ENCODE data around the gene SSH3.
"Not testable (repeated sequence)": the region's sequence is repeated elsewhere in the genome, so short reads cannot be mapped to it uniquely, and the experiment has no call there.

The SSH3 gene, protein sequence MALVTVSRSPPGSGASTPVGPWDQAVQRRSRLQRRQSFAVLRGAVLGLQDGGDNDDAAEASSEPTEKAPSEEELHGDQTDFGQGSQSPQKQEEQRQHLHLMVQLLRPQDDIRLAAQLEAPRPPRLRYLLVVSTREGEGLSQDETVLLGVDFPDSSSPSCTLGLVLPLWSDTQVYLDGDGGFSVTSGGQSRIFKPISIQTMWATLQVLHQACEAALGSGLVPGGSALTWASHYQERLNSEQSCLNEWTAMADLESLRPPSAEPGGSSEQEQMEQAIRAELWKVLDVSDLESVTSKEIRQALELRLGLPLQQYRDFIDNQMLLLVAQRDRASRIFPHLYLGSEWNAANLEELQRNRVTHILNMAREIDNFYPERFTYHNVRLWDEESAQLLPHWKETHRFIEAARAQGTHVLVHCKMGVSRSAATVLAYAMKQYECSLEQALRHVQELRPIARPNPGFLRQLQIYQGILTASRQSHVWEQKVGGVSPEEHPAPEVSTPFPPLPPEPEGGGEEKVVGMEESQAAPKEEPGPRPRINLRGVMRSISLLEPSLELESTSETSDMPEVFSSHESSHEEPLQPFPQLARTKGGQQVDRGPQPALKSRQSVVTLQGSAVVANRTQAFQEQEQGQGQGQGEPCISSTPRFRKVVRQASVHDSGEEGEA

DNA sequence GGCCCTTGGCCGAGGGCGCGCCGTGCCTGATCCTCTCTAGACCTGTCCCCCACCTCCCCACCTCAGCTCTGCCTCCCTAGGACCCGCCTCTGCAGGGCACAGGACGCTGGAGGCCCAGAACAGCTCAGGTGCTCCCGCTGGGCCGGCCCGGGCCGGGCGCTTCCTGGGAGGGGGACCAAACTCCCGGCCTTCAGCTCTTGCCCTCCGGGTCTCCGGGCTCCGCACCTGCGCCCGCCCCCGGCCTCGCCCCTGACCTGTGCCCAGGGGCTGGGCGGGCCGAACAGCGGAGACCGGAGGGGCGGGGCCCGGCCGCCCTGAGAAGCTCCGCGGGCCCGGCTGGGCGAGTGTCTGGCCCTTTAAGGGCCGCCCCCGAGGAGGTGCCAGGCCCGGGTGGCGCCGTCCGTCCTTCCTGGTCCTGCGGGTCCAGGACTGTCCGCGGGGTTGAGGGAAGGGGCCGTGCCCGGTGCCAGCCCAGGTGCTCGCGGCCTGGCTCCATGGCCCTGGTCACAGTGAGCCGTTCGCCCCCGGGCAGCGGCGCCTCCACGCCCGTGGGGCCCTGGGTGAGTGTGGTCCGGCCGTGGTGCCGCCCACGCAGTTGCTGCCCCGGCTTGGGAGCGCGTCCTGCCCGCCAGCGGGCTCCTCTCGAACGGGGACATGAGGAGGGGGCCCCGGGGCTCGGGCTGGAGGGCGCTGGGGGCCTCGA is at the start of gene SSH3:
TSS of gene SSH3 (plus strand) at position 399 of the 703 bp plus-strand sequence. CDS start at position 495, 96 bp downstream.
- DNase-seq = peak in 1 of 2 donors; percentile 46

DNA sequence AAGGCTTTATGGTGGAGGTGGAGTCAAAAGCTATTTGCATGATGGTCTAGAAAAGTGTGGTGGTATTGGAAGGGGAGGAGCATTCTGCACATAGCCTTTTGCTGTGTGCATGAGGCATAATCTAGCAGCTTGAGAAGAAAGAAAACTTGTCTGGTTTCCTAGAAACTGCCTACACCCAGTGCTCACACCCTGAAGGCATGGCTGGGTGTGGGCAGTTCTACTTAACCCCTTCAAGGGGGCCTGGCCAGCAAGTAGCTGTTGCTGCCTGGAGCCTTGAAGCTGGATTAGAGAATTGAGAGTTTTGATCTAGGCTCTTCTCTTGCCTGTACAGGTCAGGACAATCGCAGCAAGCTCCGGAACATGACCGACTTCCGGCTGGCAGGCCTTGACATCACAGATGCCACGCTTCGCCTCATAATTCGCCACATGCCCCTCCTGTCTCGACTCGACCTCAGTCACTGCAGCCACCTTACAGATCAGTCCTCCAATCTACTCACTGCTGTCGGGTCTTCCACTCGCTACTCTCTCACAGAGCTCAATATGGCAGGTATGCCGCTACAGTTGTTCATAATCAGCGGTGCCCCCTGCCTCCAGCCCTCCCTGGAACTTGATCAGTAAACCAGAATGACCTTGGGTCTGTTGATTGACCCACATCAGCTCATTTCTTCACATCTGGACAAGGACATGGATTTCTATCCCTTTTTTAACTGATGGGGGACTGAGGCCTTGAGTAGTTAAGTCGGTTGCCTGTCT is 49.3 kb upstream of the SSH3 start:
- no peak for DNase-seq

DNA sequence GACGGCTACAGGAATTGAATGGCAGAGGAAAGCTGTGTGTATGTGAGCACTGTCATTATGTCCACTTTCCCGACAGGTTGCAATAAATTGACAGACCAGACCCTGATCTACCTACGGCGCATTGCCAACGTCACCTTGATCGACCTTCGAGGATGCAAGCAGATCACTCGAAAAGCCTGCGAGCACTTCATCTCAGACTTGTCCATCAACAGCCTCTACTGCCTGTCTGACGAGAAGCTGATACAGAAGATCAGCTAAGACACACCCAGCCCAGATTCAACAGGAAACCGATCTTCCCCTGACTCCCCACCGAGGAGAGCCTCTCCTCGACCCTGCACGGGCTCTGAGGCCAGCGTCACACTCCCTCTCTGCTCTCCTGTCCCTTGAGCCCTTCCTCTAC is 48.5 kb upstream of the SSH3 start:
- DNase-seq = no peak

DNA sequence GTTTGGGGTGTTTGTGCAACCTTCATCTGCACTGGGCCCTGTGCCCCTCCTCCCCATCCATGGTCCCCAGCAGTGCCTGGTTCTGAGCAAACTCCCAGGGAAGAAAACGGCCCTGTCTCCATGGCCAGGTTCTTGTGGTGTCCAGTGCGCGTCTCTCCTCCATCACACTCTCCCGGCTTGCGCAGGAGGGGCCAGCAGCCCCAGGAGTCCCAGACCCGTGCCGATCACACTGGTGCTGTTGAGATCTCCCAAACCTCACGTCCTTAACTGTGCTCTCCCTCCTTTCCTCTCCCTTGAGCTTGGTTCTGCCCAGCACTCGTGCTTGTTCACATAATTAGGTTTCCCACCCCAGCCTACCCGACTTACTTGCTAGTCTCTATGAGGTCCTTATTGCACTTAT is 48.0 kb upstream of the SSH3 start:
- no peak for DNase-seq

DNA sequence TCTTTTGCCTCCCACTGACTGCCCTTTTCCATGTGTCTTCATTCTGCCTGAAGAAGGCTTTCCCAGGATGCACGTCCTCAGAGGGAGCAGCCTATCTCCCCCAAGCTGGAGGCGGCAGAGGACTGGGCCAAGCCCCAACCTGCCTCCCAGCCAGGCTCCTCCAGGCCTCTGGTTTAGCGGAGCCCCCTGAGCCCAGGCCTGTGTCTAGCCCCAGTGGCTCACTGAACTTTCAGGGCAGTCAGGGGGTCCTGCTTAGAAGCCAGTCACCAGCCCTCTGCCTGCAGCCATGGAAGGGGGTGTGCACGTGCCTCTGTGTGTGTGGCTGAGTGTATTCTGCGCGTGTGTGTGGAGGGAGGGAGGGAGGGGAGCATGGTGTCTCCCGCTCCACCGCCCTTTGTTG is 47.5 kb upstream of the SSH3 start:
- no peak for DNase-seq

DNA sequence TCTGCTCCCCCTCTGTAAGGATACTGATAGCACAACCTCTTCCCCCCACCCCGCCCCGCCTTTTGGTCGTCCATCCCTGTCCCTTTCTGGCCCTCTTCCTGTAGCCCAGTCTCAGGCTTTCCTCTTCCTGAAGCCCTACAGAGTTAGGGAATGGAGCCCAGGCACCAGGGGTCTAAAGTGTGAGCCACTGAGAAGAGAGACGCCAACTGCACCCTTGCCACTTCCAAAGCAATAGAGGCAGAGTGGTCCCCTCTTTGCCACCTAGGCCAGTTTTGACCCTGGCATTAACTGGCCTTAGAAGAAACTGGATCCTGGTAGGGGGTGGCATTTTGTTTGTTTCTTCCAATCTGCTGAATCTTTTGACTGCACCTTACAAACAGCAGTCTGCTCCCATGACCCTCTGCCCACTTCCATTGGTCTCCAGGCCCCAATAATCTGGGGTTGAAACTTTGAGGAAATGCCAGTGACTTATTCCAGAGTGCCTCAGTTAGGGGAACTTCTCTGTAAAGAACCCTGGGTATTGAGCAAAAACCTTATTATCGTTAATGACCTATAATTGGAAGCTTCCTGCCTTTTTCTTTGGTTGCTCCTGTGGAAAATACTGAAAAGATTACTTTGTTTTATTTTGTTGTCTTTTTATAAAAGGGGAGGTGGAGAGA is 46.7 kb upstream of the SSH3 start:
- peak in 1 of 2 donors; percentile 56 for DNase-seq

DNA sequence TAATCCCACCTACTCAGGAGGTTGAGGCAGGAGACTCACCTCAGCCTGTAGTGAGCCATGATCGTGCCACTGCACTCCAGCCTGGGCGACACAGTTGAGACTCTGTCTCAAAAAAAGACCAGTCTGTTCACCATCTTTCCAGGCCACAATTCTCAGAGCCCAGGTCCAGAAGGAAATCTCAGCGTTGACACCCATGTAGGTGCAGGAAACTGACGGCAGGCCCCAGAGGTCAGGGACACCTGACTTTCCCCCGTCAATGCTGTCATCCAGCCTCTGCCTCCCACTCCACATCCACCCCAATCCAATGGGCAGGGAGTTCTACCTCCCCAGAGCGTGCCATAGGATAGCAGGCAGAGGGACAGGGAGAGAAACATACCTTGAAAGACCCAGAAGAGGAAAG is 42.9 kb upstream of the SSH3 start:
- no peak for DNase-seq

DNA sequence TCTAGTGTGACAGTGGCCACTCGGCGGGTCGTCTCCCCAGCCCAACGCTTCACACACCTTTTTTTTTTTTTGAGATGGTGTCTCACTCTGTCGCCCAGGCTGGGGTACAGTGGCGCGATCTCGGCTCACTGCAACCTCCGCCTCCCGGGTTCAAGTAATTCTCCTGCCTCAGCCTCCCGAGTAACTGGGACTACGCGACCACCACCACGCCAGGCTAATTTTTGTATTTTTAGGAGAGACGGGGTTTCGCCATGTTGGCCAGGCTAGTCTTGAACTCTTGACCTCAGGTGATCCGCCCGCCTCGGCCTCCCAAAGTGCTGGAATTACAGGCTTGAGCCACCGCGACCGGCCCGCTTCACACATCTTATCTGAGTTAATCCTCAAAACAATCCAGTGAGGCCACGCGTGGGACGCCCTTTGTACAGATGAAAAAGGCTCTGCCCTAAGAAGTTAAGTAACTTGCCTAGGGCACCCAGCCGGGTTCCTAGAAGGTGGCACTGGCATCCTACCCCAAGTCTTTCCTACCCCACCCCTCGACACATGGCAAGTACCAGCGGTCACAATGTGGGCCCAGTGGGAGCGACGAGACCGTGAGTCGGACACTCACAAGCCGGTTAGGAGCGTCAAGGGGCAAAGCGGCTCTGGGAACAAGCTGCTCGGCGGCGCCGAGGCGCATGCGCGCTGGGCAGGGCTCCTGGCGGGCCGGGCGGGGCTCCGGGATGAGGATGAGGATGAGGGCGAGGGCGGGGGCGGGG is 42.3 kb upstream of the SSH3 start:
- not testable (repeated sequence) for DNase-seq

DNA sequence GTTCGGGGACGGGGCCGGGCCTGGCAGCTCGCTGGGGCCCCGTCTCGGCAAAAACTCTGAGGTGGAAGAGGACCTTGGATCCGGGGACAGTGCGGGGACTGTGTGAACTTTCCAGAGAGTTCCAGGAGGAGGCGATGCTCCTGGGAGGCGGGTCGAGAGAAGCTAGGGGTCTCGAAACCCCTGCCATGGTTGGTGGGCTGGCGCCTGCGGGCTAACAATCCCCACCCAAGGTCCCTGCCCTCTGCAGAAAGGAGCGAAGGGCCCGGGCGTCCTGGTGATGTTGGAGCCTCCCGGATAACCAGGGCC is 41.7 kb upstream of the SSH3 start:
- no peak for DNase-seq

DNA sequence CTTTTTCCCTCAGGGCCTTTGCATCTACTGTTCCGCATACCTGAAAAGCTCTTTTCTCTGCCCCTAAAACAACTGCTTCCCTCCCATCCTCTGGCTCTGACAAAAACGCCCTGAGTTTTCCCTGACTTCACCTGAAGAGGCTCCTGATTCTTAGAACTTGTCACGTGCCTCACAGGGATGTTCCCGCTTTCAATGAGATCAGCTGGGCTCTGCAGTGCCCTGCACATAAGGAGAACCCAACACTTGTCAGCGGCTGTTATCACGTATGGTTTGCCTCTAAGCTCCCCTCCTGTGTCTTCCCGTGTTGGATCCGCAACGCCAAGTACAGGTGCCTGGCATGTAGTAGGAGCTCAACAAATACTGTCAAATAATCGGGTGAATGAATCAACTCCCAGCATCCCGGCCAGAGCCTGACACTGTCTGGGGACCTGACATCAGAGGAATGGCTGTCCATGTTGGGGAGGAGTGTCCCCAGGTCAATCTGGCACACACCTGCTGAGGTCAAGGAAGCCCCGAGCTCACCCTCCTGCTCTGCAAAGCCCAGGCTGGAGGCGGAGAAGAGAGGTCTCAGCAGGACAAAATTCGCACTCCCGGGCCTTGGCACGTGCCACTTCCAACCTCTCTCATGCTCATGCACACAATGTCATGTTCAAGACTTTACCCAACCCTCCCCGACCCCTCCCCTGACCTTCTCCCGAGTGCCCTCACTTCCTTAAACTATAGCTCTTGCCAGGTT is 41.2 kb upstream of the SSH3 start:
- no peak for DNase-seq

DNA sequence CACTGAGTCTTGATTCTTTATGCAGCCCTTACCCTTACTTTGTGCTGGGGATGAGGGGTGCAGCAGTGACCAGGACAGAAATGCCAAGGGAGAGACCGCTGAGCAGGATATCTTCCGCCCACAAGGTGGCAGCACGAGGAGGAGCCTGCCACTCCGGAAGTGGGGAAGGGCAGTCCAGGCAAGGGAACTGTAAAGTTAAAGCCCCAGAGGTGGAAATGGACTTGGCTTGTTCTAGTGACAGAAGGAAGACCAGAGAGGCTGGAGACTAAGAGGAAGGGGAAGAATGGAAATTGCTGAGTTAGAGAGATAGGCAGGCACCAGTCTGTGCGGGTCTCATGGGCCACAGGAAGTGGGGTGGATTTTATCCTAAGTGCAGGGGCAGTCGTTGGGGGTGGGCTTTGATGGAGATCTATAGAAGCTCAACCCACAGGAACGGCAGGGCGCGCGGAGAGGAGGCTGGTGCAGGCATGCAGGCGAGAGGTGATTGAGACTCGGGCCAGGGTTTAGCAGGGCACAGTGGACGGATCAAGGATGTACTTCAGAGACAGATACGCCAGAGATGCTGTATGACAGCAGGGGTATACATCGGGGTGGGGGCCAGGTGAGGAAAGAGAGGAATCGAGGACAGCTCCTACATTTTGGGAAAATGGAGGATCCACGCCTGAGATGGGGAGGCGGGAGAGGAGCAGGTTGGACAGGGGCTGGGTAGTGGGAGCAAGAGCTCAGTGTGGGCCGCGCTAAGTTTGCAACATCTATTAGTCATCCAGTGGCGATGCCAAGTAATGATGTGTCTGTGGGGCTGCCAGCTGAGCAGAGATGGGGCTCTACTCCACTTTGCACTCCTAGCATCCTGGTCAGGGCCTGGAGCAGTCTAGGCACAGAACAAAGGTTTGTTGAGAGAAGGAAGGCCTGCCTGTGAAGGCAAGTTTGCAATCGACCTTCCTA is 40.3 kb upstream of the SSH3 start:
- DNase-seq = peak; percentile 73 to 81

DNA sequence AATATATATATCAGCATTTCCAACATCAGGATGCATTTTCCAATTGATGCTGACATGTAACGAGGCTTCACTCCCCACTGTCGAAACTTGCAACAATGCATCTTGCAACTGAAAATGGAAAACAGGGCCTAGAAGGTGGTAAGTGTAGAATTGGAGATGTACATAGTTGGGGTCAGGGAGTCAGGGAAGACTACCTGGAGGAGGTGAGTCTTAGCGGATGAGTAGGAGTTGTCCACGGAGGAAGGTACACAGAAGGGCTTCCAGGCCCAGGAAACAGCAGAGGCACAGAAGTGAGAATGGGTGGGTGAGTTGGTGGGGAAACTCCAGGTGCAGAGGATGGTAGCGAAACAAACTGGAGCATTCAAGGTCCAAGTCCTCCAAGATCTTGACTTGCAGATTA is 39.1 kb upstream of the SSH3 start:
- DNase-seq = no peak

DNA sequence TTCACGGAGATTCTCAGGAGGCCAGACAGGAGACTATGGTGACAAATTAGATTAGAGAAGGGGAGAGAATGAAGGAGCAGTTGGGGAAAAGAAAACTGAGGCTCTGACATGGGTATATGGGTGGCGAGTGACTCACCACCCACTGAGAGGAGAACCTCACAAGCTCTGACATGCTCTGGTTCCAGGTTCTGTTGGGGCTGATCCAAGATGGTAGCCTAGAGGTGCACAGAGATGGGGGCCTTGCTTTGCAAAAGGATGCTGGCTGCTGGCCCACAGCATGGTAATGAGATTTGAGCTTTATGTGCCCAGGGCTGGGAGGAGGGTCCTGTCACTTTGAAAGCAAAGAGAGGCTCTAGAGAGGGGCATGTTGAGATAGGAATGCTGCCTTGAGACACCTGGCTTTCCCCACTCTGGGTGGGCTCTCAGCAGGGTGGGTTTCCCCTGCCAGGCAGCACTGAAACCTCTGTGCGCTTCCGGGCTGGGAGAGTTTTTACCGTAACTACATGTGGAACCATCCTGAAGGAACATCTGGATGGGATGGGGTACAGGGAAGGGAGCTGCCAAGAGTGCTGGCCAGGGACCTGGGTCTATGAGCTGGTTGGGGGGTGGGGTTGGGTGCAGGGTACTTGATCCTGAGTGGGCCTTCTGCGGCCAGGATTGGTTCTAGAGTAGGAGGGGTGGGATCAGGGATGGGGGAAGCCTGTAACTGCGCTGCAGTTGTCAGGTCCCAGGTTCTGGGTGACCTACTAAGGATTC is 38.3 kb upstream of the SSH3 start:
- no peak for DNase-seq

DNA sequence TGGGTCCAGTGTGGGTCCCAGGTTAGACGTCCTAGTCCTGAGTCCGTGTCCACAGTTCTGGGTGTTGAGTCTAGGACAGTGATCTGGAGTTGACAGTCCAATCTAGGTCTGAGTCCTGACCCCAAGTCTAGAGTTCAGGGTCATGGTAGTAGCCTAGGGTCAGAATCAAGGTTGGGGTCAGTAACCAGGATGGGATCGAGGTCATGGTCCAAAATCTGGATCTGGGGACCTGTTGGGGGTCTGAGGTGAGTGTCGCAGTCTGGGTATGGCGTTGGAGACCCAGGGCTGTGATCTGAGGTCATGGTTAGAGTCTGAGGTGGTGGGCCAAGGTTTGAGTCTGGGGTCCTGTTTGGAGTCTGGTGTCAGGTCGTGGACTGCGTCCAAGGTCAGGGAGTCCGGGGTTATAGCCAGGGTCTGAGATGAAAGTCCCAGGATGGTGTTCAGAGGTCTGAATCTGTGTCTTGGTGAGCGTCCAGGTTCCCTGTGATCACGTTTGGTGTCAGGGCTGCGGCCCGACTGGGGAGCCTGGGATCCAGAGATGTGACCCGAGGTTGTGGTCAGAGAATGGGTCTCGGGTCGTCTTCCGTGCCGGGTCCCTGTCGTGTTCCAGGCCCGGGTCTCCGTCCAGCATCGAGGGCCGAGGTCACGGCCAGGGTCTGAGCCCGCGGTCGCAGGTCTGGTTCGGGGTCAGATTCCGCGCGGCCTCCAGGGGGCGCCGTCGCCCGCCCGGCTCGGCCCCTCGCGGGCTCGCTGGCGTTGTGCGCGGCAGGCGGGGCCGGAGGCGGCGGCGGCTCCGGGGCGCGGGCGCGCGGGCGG is 37.5 kb upstream of the SSH3 start:
- peak in 1 of 2 donors; percentile 87 for DNase-seq

DNA sequence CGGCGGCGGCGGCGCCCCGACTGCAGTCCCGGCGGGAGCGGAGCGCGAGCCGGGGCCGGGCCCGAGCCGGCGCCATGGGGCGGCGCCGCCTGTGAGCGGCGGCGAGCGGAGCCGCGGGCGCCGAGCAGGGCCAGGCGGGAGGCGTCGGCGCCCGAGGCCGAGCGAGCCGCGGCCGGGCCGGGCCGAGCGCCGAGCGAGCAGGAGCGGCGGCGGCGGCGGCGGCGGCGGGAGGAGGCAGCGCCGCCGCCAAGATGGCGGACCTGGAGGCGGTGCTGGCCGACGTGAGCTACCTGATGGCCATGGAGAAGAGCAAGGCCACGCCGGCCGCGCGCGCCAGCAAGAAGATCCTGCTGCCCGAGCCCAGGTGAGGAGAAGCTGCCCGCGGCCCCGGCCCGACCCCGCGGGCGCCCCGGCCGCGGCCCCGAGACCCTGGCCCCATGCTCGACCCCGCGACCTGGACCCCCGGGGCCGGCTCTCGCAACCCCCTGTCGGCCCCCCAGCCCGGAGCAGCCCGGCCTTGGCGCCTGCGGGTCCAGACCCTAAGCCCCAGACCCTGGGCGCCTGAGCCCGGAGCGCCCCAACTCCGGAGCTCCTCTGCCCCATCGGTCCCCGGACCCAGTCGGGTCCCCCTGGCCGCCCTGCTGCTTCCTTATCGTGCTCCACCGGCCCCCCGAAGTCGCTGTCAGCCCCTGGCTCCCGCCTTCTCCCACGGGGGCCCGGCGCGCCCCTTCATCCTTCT is 36.7 kb upstream of the SSH3 start, which contains the start of gene GRK2:
TSS of gene GRK2 (plus strand) at position 25 of the 739 bp plus-strand sequence. CDS start at position 252, 227 bp downstream.
- DNase-seq = no peak

DNA sequence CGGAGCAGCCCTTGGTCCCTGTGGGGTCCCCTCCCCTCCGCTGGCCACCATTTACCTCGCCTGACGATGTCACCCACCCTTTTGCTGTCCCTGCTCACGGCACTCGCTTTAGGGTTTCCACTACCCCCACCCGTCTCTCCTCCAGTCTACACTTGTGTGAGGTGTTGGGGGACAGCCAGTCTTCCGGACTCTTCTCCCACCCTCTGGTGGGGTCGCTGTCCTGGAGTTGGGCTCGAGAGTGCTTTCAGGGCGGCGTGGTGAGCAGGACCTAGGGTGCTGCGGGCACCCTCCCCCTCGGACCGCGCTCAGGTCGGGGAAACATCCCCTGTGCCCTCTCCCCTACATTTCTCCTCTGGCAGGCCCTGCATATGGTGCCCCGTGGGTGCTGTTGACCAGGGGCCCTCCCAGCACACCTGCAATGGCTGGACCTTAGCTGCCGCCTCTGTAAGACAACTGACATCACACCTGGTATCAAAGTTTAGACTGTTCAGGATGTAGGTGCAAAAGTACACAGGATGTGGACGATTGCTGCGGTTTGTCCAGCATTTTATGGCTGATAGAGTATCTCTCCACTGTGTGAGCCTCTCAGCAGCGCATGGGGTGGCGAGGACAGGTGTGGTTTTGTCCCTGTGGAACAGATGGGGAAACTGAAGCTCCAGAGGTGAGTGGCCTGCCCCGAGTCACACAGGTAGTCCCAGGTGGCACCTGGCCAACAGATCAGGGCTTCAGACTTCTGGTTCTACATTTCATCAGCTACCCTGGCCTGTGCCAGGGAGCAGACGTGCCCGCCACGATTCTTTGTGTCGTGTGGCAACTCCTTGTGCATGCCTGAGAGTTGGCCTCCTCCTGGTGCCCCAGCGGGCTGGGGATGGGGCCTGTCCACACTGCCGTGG is 35.9 kb upstream of the SSH3 start:
- DNase-seq = no peak
